Fibroblast of mammary gland (primary cell): Measurements from ENCODE around the gene PRR7.

Experiments
- DNase-seq: peaks from one replicate; pipeline ENCODE4 v3.0.0-alpha.2; 2010; ENCODE audit warnings: low read depth
- H3K4me3 ChIP-seq: 2 replicates; pipeline ENCODE4 v1.5.1; 2011; ENCODE audit warnings: low read depth, mild to moderate bottlenecking, low read length, moderate library complexity; ENCODE audit not compliant: control insufficient read depth
- CTCF ChIP-seq: conservative IDR thresholded peaks from 2 replicates; pipeline ENCODE4 v1.5.1; 2011; ENCODE audit warnings: low read depth, low read length, inconsistent platforms; ENCODE audit not compliant: control insufficient read depth, insufficient read depth

PRR7 gene

GRCh38 chr5:177443144-177443983 lies 3.2 kb upstream of the PRR7 start:
- DNase-seq, result no peak
- no peak for TF ChIP-seq CTCF
- no peak overlapping the region for H3K4me3 ChIP-seq

- TF ChIP-seq CTCF, result no peak
- H3K4me3 ChIP-seq, result no peak overlapping the region
- no peak for DNase-seq
These were observed 2.2 kb upstream of the PRR7 start for GRCh38 chr5:177444106-177445051.

- no peak overlapping the region for H3K4me3 ChIP-seq
- no peak for TF ChIP-seq CTCF
- DNase-seq, result no peak
These were observed 1.3 kb upstream of the PRR7 start for GRCh38 chr5:177445052-177445916.

DNA sequence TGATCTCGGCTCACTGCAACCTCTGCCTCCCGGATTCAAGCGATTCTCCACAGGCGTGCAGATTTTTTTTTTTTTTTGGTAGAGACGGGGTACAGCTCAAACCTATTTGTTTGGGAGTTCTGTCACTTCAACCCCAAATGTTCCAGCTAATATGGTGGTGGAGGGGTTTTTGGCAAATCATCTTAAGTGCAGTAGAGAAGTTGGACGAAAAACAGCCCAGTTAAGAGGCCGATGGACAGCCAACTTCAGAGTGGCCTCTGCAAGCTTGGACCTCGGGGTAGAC lies 756 bp upstream of the PRR7 start:
- H3K4me3 ChIP-seq, result peak overlapping the region; percentile 62
- TF ChIP-seq CTCF, result no peak
- no peak for DNase-seq

- DNase-seq, result peak; percentile 36
- H3K4me3 ChIP-seq, result peak overlapping the region; percentile 46
- no peak for TF ChIP-seq CTCF
These were observed 524 bp downstream of the PRR7 start for GRCh38 chr5:177447066-177447610.
